Breast epithelium (tissue), 3 donors: ENCODE data around the gene G6PC1.

Experiments used
- POLR2A ChIP-seq: fragments of 450-650 bp; IDR thresholded peaks from one replicate; pipeline ENCODE4 v1.6.1; 2016; ENCODE audit warnings: antibody characterized with exemption, mild to moderate bottlenecking, moderate library complexity
- TF ChIP-seq, protein P1 (sequence below), 3 donors: fragments of 450-650 bp; IDR thresholded peaks; one replicate each; pipeline ENCODE4 v1.5.1; 2016 to 2017; ENCODE audit warnings: antibody characterized with exemption in 3 of 3, mild to moderate bottlenecking in 3 of 3, moderate library complexity in 3 of 3

DNA sequence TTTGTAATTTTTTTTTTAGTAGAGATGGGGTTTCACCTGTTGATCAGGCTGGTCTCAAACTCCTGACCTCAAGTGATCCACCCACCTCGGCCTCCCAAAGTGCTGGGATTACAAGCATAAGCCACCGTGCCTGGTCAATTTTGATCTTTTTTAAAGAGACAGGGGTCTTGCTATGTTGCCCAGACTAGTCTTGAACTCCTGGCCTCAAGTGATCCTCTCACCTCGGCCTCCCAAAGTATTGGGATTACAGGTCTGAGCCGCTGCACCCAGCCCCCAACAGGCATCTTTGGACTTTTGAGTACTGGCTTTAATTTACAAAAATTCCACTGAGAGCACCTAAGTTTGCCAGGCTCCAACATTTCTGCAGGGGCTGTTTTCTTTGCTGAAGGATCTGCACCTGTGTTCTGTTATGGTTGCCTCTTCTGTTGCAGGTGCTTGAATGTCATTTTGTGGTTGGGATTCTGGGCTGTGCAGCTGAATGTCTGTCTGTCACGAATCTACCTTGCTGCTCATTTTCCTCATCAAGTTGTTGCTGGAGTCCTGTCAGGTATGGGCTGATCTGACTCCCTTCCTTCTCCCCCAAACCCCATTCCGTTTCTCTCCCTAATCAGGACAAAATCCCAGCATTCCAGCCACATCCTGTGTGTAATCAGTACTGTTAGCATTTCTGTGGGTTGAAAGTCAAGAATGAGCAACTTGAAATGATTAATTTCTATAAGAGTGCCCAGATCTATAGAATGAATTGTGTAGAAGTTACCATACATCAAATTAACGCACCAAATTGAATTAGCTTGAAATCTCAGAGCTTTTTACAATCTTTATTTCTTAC, 8.5 kb downstream of the G6PC1 start:
- TF ChIP-seq, protein P1, sequence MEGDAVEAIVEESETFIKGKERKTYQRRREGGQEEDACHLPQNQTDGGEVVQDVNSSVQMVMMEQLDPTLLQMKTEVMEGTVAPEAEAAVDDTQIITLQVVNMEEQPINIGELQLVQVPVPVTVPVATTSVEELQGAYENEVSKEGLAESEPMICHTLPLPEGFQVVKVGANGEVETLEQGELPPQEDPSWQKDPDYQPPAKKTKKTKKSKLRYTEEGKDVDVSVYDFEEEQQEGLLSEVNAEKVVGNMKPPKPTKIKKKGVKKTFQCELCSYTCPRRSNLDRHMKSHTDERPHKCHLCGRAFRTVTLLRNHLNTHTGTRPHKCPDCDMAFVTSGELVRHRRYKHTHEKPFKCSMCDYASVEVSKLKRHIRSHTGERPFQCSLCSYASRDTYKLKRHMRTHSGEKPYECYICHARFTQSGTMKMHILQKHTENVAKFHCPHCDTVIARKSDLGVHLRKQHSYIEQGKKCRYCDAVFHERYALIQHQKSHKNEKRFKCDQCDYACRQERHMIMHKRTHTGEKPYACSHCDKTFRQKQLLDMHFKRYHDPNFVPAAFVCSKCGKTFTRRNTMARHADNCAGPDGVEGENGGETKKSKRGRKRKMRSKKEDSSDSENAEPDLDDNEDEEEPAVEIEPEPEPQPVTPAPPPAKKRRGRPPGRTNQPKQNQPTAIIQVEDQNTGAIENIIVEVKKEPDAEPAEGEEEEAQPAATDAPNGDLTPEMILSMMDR (IDR thresholded peaks at IDR 0.05) = no peak
- TF ChIP-seq POLR2A = no peak
